HG02973 (cell line): ENCODE measurements around the gene MTCL3.

ENCODE experiments used
- ATAC-seq: cut with Tn5 transposase; IDR thresholded peaks from one replicate; pipeline ENCODE4 v1.9.1; 2021; ENCODE audit warnings: moderate library complexity; ENCODE audit not compliant: unreplicated experiment

Gene MTCL3

DNA sequence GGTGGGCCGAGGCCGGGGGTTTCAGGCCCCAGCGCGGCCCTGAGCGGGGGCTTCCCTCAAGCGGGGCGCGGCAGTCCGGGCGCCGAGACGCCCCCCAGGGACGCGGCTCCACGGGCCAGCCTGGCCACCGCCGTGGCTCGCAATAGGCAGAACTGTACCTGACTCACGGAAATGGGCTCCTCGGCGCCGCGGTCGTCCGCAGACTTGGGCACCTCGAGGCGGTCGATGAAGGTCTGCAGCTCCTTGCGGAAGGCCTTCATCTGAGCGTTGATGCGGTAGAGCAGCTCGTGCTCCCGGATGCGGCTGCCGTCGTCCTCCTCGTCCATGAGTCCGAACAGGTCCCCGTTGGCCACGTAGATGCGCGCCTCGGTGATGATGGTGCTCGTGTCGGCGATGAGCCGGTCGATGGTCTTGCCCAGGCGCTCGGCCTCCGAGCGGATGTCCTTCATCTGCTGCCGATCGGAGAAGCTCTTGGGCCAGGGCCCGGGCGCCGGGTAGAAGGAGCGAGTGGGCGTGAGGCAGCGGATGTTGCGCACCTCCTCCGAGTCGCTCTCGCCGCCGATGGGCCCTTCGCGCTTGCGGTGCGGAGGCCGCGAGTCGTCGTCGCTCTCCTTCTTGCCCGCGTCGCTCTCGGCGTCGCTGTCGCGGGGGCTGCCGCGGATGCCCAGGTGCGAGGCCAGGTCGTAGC is 43.9 kb downstream of the MTCL3 start:
- ATAC-seq, result no peak

DNA sequence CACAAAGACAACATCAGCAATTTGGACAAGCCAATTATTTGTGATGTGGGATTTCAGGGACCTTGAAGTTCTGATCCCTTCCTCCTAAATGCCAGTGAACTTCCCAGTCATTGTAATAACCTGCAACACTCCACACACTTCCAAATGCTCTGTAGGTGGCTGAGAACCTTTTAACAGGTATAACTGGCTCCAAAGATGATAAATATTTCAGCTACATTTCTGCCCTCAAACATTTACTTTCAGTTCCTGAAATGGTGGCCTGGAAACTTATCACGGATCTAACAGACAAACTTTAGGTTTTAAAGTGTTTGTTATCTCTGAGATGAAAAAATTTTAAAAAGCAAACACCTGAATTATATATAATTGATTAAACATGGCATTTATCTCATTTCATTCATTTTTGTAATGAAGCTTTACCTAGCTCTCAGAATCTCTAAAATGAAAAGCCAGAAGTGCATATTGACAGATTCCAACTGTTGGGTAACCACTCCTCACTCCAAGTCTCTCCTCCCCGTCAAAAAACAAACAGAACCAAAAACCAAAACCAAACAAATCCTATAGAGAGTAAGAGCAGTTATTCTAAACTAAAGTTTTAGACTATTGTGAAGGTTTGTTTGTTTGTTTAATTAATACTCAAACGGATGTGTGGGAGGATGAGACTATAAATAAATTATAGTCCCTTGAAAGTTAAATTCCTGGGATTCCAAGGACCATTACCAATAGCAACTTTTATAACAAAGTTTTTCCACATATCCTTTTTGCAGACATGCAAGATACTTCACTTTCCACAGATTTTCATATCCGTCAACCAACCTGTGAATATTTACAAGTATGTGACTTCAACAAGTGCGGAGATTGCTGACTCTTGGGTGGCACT is 47.5 kb downstream of the MTCL3 start:
- ATAC-seq, result no peak

DNA sequence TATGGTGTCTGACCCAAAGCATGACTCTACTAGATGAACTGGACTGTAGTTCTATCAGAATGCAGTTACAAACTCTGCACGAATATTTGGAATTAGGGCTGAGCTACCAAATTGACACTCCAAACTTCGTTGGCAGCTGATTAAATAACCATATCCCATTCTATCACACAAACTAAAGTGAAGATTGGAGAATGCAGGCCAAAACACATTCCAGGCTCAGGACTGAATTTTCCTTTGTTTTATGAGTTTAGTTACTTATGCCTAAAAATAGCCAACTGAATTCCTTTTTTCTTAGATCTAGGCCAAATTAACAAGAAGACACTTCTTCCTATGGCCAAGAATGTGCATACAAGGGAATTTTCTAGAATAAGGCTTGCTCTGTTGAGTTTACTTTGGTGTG is 50.2 kb downstream of the MTCL3 start:
- ATAC-seq, result no peak

DNA sequence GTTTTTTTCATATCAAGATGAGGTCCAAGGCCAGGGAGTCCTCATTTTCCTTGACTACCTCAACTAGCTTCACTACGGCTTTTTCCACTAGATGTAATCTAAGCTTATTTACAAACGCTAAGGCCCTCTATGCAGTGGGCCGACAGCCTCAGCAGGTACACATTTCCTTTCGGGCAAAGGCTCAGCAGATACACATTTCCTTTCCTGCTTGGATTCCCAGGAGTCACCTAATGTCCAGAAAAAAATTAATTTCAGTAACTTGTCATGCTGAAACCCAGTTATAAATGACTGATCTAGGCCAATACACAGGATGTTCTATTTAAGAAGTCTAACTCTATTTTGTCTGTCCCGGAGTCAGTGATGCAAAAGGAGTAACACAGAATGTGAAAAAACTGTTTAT is 52.7 kb downstream of the MTCL3 start:
- no peak for ATAC-seq

DNA sequence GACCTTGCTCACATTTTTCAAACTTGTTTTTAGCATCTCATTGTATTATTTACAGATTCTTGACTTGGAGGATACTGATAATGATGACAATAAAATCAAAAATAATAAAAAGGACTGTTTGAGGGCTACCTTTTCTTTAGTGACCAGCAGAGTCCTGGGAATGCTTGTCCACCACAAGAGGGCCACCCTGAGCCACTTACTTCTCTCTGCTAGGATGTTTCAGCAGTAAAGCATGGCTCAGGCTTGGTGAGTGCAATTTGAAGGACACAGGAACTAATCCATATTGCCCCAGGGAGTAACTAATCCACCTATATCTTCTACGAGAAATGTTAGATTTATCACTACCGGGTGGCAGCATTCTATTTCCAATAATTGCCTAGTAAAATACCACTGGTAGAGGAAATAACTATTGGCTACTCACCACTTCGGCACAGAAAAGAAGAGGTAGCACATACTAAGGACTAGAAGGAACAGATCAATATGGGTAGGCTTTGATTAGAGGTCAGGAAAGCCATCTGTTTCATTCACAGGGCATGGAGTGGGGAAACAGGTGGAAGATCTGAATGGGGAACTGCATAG is 54.2 kb downstream of the MTCL3 start:
- peak; percentile 83 for ATAC-seq

- ATAC-seq, result no peak
Measured at GRCh38 chr6:127464161-127464880, 54.8 kb downstream of the MTCL3 start.

GRCh38 chr6:127463056-127463455 is 56.1 kb downstream of the MTCL3 start:
- ATAC-seq, result no peak

GRCh38 chr6:127462376-127462775 is 56.8 kb downstream of the MTCL3 start:
- ATAC-seq, result no peak

DNA sequence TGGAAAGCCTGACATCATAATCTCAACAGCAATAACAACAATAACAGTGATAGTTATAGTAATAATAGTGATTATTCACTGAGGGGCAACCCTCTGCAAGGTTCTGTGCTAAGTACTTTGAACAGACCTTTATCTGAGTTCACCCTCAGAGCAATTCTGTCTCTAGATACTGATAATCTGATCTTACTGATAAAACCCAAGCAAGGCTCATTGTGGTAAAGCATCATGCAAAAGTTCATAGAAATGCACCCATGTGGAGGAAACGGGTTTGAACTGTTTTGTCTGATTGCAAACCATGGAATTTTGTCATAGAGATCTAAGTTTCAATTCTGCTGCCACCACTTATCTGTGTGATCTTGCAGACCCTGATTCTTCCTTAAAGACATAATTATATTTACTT is 58.7 kb downstream of the MTCL3 start:
- ATAC-seq, result no peak

DNA sequence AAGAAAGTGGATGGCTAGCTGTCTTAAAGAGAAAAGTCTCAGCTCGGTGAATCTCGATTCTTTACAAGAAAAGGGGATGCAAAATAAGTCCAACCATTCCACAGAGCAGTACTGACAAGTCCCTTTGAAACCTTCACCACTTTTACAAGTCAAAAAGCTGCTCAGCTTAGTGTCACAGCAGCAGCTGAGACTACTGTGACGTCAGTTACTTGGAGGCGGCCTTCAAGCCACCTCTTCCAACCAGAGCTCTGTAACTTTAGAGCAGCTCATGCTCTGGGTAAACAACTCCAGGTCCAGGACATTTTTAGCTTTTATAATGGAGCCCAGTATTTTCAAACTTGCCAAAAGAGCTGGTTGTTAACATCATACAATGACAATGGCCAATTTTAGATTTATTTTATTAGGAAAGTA is 59.9 kb downstream of the MTCL3 start, which contains the start of gene KIAA0408:
Gene KIAA0408 (minus strand): TSS at position 159 of the 411 bp plus-strand sequence. CDS start 5,408 bp downstream, outside the sequence.
- no peak for ATAC-seq

DNA sequence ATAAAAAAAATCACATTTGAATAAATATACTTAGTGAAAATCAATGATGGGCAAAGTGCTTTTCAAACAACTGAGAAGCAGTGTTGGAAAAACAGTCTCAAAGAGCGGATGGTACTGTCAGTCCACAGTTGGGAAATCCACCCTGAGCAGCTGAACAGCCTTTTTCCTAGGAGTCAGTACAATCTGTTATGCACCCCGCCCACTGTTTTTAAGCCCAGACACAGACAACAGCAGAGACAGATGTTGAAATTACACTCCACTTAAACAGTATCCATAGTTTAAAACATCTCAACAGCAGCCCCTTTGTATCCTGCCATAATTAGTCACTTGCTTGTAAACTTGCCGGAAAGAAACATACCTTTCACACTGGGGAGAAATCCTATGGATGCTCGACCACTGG is 60.3 kb downstream of the MTCL3 start:
- no peak for ATAC-seq

DNA sequence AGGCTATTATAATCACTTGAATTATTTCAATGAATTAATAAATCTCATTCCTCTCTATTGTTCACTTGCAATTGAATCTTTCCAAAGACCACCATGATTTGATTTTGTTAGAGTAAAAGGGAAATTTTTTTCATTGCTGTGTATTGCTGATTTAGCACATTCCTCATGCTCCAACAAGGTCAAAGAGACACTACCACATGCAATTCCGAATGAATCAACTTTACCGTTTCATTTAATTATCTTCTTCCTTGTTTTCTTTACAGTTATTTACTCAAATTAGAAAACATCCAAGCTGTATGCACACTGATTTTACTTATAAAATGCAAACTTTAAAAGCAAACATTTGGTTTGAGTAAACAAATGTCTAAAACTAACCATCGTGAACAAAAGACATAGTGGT is 60.9 kb downstream of the MTCL3 start:
- no peak for ATAC-seq

DNA sequence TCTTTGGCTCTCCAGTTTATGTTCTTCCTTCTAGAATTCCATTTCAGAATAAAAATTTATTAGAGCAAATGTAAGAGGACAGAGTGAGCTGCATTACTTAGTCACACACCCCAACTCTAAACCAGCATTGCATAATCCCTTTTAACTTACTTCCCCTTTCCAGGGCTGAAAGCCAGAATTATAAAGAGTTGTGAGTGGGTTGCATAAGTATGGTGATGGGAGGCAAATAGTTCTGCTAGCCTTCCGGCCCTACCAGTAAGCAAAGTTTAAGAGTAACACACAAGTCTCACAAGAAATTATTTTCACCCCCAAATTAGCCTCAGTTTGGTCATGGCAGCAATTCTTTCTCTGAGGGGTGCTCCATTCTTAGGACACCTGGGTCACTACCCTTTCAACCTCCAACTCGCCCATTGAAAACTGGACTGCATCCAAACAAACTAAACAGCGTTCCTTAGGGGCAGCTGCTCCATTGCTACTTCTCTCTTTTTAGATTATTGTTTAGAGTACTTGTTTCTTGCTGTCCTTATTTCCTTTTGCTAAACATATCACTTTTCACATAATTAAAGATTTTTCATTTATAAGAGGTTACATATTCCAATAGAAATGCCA is 61.6 kb downstream of the MTCL3 start:
- ATAC-seq, result no peak

DNA sequence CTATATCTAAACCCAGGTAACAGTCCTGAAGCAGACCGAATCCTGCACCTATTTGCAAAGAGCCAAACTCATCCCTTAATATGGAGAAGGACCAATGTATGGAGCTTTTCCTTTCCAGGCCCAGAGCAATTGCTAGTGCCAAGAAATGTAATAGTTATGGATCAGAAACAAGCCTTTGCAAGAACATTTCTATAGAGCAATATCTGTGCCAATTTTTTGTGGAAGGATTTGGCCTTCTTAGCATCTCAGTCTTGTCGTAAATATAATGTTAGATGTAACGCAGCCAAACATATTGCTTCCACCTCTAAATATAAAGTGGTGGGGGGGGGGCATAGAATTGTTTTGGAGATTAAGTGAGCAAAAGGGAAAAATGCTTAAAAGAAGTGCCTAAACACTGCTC is 62.7 kb downstream of the MTCL3 start:
- no peak for ATAC-seq

DNA sequence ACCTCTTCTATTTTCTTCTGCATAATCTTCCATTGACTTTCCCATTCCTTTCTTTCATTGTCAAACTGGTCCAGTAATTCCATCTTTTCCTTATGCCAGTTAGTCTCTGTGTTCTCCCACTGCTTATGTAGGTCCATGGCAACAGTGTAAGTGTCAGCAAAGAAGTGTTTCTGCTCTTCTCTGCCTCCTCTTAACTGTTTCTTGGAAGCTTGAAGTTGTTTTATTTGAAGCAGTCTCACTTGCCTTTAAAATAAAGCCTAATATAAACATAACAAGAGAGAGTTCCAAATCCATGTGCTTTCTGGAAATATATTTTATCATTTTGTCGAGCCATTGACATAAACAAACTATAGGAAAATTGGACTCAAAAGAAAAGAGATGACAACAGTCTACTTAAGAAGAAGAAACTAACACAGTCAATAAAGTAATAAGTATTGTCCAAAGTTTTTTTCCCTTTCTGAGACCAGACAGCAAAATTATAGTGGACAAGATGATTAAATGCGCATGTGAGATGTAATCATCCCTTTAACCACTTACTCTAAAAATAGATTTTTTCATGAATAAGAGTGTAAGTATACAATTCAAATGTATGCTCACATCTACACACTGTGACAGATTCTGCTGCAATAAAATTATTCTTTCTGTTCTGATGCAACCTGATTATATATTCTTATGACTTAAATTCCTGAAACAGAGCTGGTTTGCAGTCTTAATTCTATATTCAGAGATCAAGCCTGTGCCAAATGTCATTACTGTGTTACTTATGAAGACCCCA is 65.1 kb downstream of the MTCL3 start:
- ATAC-seq, result no peak

GRCh38 chr6:127452803-127453202 is 66.3 kb downstream of the MTCL3 start:
- ATAC-seq, result no peak

GRCh38 chr6:127451388-127451787 is 67.7 kb downstream of the MTCL3 start:
- no peak for ATAC-seq

- ATAC-seq, result no peak
Measured at GRCh38 chr6:127447780-127448179, 71.4 kb downstream of the MTCL3 start.

DNA sequence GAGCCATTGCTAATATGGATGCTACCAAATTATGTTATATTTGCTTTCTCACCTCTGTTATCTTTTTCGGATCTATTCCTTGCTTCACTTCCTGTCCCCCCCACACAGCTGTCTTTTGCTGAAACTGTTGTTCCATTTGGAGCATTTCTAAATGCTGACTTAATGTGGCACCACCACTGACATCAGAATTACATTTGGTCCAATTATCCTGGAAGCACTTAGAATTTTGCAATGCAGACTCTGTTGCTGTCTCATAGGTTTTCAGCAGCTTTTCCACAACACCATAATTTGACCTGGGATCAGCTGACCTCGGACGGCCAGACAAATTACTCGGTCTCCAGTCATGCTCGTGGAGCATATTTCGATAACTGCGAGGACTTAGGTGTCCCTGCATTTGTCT is 72.8 kb downstream of the MTCL3 start:
- ATAC-seq, result no peak

- ATAC-seq, result no peak
Measured at GRCh38 chr6:127441881-127442280, 77.3 kb downstream of the MTCL3 start.
